GM18861 (cell line): ENCODE data around the gene MTMR12.
A peak's percentile ranks its signal among the peaks of the same experiment; 100 is the strongest.

Experiments used
- ATAC-seq: cut with Tn5 transposase; IDR thresholded peaks from one replicate; pipeline ENCODE4 v1.9.1; 2021; ENCODE audit not compliant: unreplicated experiment

Gene MTMR12

DNA sequence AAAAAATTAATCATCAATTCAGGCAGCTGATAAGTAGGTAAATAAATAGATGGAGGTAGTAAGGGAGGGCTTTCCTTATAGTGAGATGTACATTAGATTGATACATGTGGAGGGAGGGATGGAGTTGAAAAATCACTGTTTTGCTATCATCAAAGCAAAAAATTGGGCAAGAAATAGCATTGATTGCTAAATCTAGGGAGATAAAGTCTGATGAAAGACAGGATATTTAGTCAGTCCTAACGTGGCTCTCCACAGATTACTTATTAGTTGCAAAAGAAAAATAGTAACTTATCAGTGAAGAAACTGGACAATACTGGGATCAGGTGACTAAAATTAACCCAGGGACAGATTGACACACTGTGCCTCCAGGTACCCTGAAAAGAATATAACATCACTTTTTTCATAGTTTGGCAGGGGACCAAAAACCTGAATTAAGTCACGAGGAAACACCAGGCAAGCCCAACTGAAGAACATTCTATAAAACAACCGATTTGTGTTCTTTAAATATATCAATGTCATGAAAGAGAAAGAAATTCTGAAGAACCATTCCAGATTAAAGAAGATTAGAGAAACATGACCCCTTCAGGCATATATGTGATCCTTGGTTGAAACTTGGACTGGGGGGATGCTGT is 111.5 kb downstream of the MTMR12 start:
- ATAC-seq, result no peak

DNA sequence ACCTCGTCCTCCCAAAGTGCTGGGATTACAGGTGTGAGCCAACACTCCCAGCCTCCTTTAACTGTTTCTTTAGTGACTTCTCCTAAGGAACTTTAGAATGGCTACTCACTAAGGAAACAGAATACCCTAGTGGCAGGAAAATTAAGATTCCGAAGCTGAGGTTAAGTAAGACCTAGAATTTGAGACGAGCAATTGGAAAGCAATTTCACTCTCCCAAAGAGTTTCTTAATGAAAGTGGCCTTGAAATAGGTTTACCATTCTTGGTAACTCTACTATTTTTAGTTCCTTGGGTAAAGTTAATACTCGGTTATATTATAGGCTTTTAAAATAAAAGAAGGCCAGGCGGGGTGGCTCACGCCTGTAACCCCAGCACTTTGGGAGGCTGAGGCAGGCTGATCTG is 115.7 kb downstream of the MTMR12 start:
- no peak for ATAC-seq

GRCh38 chr5:32195265-32195664 is 117.5 kb downstream of the MTMR12 start:
- ATAC-seq, result no peak

DNA sequence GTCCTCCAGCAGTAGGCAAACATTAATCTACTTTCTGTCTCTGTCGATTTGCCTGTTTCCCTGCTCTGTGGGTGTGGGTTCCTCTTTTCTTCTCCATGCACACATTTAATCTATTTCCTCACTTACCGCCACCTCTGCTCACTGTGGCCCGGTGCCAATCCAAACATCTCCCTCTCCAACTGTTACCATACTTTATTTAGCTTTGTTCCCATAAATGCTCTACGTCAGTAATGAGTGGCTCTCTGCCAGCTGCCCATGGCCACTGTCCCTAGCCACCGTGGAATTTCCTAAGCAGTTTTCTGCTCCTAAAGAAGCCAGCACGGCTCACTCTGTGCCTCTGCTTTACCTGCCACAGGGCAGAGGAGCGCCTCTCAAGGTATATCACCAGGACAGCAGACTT is 119.1 kb downstream of the MTMR12 start:
- peak; percentile 72 for ATAC-seq

DNA sequence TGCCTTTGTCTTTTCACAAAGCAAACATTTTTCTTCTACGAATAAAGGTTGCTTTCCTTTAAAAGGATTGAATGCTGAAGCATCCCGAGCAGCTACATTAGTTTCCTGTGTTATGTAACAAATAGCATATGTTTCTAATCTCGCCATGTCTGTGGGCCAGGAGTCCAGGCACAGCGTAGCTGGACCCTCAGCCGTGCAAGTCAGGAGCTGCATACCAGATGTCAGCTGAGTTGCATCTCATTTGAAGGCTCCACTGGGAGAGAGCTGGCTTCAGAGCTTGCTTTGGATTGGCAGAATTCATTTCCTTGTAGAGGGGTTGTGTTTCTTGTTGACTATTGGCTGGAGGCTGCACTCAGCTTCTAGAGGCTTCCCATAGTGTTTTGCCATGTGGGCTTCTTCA is 122.6 kb downstream of the MTMR12 start:
- no peak for ATAC-seq

- no peak for ATAC-seq
These were observed 125.1 kb downstream of the MTMR12 start for GRCh38 chr5:32187675-32188074.

GRCh38 chr5:32182463-32183063 is 130.2 kb downstream of the MTMR12 start:
- ATAC-seq, result peak; percentile 49
